GM13976 (cell line): Measurements from ENCODE around the gene YEATS4.

Experiments
- DNase-seq: peaks from one replicate; pipeline ENCODE4 v3.0.0; 2012; ENCODE audit warnings: low spot score
- in situ Hi-C: fragments of 300-500 bp; cut with MboI; formaldehyde crosslinking; loops from one replicate; pipeline ENCODE4 v1.12.0; 2022; ENCODE audit warnings: low sequenced_read_pairs, mixed read lengths, inconsistent platforms; ENCODE audit not compliant: unreplicated experiment
- TF ChIP-seq, protein P1 (sequence below): IDR thresholded peaks from 2 replicates; pipeline ENCODE4 v1.5.1; 2012; ENCODE audit warnings: borderline replicate concordance, mild to moderate bottlenecking; ENCODE audit not compliant: insufficient read depth; ENCODE audit errors: extremely low read depth, missing control alignments, control extremely low read depth

The YEATS4 gene

DNA sequence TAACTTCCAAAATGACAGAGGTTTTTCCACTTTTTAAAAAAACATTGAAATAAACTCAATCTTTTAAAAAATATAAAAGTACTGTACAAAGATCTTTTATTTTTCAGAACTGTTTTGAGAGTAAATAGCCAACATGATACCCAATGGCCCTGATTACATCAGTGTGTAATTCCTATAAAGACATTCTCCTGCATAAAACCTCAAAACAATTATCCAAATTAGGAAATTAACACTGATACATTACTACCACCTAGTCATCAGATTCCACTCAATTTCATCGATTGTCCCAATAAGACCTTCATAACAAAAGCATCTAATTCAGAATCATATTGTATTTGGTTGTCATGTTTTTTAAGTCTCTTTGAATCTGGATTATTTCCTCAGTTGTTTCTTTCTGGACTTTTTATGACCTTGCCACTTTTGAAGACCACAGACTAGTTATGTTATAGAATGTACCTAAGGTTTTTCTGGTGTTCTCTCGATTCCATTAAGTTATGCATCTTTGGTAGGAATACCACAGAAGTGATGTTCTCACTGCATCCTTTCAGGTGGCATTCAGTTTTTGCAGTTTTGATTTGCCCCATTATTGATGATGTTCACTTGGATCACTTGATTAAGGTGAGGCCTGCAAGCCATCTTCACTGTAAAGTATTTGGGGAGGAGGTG, 4.0 kb upstream of the YEATS4 start:
- TF ChIP-seq, protein P1, sequence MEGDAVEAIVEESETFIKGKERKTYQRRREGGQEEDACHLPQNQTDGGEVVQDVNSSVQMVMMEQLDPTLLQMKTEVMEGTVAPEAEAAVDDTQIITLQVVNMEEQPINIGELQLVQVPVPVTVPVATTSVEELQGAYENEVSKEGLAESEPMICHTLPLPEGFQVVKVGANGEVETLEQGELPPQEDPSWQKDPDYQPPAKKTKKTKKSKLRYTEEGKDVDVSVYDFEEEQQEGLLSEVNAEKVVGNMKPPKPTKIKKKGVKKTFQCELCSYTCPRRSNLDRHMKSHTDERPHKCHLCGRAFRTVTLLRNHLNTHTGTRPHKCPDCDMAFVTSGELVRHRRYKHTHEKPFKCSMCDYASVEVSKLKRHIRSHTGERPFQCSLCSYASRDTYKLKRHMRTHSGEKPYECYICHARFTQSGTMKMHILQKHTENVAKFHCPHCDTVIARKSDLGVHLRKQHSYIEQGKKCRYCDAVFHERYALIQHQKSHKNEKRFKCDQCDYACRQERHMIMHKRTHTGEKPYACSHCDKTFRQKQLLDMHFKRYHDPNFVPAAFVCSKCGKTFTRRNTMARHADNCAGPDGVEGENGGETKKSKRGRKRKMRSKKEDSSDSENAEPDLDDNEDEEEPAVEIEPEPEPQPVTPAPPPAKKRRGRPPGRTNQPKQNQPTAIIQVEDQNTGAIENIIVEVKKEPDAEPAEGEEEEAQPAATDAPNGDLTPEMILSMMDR = no peak
- DNase-seq = no peak
- in situ Hi-C loops = no loop called here

DNA sequence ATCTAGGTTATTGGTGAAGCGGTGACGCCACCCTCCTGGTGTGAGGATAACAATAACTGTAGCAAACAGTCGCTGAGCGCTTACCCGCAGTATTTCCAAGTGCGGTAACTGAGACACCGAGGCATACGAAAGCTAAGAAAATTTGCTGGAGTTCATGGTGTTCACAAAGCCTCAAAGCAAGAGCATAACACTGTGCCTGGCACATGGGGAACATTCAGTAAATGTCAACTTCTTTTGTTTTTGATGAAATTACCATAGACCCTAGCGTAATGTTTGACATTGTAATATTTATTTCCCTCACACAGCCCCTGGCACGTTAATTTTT, 767 bp downstream of the YEATS4 start:
- in situ Hi-C loops = no loop called here
- TF ChIP-seq, protein P1 = no peak
- no peak for DNase-seq

DNA sequence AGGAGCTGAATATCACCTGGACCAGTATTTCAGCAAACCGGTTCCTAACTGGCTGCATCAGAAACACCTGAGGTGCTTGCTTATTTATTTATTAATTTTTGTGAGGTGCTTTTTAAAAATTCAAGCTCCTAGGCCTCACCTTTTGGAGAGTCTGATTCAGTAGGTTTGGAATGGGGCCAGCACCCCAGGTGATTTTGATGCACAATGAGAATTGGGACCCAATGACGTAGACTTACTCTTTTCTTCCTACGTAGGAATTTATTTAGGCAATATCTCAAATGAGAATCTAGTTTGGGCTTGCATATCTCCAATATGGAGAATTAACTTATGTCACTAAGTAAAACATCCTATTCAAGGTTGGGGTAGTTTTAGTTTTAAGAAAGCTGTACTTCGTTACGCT, 7.3 kb downstream of the YEATS4 start:
- TF ChIP-seq, protein P1 = no peak
- DNase-seq = no peak
- in situ Hi-C loops = no loop called here

DNA sequence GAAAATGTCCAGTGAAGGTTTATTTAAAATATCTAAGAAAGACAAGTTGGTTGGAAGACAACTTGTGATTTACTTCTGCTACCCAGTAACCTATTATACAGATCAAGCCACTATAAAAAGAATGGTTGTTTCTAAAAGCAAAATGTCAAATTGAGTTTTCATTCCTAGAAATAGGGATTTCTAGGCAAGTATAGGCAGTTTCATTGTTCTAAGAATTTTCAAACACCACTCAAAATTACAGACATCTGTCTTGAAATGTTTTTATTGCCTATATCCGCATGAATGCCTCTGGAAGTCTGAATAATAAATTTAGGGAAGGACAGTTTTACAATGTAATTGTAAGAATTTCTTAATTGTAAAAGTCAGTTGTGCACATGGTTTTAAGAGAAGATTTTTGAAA, 8.6 kb downstream of the YEATS4 start:
- DNase-seq = no peak
- TF ChIP-seq, protein P1 = no peak
- in situ Hi-C loops = no loop called here

DNA sequence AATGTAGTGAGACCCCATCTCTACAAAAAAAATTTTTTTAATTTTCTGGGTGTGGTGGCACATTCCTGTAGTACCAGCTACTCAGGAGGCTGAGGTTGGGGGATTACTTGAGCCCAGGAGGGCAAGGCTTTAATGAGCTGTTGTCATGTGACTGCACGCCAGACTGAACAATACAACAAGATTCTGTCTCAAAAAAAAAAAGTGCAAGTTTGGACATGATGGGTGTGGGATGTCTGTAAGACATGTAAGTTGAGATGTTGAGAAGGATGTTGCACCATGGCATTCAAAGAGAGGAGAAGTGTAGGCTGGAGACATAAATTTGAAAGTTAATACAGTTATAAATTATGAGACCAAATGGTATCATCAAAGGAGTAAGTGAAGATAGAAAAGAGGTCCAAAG, 23.5 kb downstream of the YEATS4 start:
- TF ChIP-seq, protein P1 = no peak
- no peak for DNase-seq
- in situ Hi-C loops = loop anchor here (25.0 kb wide), 1 partner anchor 179 kb away; no protein-coding TSS in a partner anchor

DNA sequence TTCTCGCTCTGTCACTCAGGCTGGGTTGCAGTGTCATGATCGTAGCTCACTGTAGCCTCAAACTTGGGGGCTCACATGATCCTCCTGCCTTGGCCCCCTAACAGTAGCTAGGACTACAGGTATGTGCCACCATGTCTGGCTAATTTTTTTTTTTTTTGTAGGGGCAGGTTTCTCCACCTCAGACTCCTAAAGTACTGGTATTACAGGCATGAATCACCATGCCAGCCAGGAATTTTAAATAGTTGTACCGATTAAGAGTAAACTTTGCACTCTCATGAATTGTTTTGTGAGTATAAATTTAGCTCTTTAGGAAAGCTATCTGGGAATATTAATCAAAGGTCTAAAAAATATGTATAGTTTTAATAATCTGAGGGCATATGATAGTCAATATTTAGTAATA, 25.5 kb downstream of the YEATS4 start:
- TF ChIP-seq, protein P1 = no peak
- in situ Hi-C loops = loop anchor here (25.0 kb wide), 1 partner anchor 177 kb away; no protein-coding TSS in a partner anchor
- no peak for DNase-seq
